ENCODE data around the gene PCBD1. TPM values are rescaled to one million over a fixed set of nuclear protein-coding genes. Genes with fewer than 3 reads are reported as not detected.

Gene PCBD1
- total RNA-seq, 1 donor: 26.8 TPM

GRCh38 chr10:70853457-70853856 is 34.9 kb downstream of the PCBD1 start:
- no peak for TF ChIP-seq CTCF (IDR thresholded peaks at IDR 0.05; ENCODE audit: insufficient read depth, low read depth, low read length)
- H3K4me3 ChIP-seq (ENCODE audit: low read depth, low read length): no peak overlapping the region
- DNase-seq (ENCODE audit: low read depth): no peak

- DNase-seq (ENCODE audit: low read depth): no peak
- TF ChIP-seq CTCF (IDR thresholded peaks at IDR 0.05; ENCODE audit: insufficient read depth, low read depth, low read length): no peak
- H3K4me3 ChIP-seq (ENCODE audit: low read depth, low read length): no peak overlapping the region
Observed at GRCh38 chr10:70853038-70853437, 35.3 kb downstream of the PCBD1 start.

- H3K4me3 ChIP-seq (ENCODE audit: low read depth, low read length): no peak overlapping the region
- no peak for DNase-seq (ENCODE audit: low read depth)
- TF ChIP-seq CTCF (IDR thresholded peaks at IDR 0.05; ENCODE audit: insufficient read depth, low read depth, low read length): no peak
Observed at GRCh38 chr10:70851597-70852475, 36.5 kb downstream of the PCBD1 start.

GRCh38 chr10:70850097-70850496 is 38.3 kb downstream of the PCBD1 start:
- TF ChIP-seq CTCF (IDR thresholded peaks at IDR 0.05; ENCODE audit: insufficient read depth, low read depth, low read length): no peak
- H3K4me3 ChIP-seq (ENCODE audit: low read depth, low read length): no peak overlapping the region
- DNase-seq (ENCODE audit: low read depth): no peak

GRCh38 chr10:70849582-70850016 is 38.8 kb downstream of the PCBD1 start:
- no peak for TF ChIP-seq CTCF (IDR thresholded peaks at IDR 0.05; ENCODE audit: insufficient read depth, low read depth, low read length)
- peak; percentile 84 for DNase-seq (ENCODE audit: low read depth)
- no peak overlapping the region for H3K4me3 ChIP-seq (ENCODE audit: low read depth, low read length)

- DNase-seq (ENCODE audit: low read depth): no peak
- TF ChIP-seq CTCF (IDR thresholded peaks at IDR 0.05; ENCODE audit: insufficient read depth, low read depth, low read length): no peak
- H3K4me3 ChIP-seq (ENCODE audit: low read depth, low read length): no peak overlapping the region
Observed at GRCh38 chr10:70847659-70848360, 40.6 kb downstream of the PCBD1 start.
